ENCODE results near the gene INHBE.

Gene INHBE

DNA sequence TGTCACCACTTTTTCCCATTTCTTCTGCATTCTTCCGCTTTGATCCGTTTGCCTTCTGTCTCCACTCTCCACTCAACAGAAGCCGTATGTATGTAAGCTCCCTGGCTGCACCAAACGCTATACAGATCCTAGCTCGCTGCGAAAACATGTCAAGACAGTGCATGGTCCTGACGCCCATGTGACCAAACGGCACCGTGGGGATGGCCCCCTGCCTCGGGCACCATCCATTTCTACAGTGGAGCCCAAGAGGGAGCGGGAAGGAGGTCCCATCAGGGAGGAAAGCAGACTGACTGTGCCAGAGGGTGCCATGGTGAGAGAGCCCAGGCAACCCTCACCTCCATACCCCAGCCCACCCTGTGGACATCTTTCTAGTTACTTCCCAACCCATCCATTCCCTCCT, 12.8 kb downstream of the INHBE start:
- Histone ChIP-seq H3K4me1 (ENCODE audit: insufficient read depth, low read length, poor library complexity, severe bottlenecking) (peaks cover 1% of the 10 kb centered on the region), H3K79me2 (ENCODE audit: insufficient read depth, low read length) (no peaks in the 10 kb centered on the region), H3K4me2 (ENCODE audit: low read depth, low read length, poor library complexity, severe bottlenecking) (no peak overlapping the region), H3K27me3 (ENCODE audit: insufficient read depth, low read length, poor library complexity, severe bottlenecking) (no peaks in the 10 kb centered on the region), H4K20me1 (ENCODE audit: insufficient read depth, low read length, poor library complexity, severe bottlenecking) (no peaks in the 10 kb centered on the region), H3F3A (ENCODE audit: low read depth) (no peaks in the 10 kb centered on the region), H3K9me3 (ENCODE audit: insufficient read depth, low read depth, low read length) (no peaks in the 10 kb centered on the region), H3K4me3 (ENCODE audit: low read length, poor library complexity, severe bottlenecking) (no peak overlapping the region), H2AFZ (ENCODE audit: low read length) (no peak overlapping the region), H3K9ac (ENCODE audit: low read depth, low read length, poor library complexity, severe bottlenecking) (no peak overlapping the region), H3K9me2 (replicated peaks; ENCODE audit: low read depth, low read length) (no peaks in the 10 kb centered on the region), H3K36me3 (ENCODE audit: insufficient read depth, low read length) (no peaks in the 10 kb centered on the region)
- no peak for TF ChIP-seq EZH2phosphoT487 (IDR thresholded peaks at IDR 0.05; ENCODE audit: borderline replicate concordance)
- TF ChIP-seq, protein P1, sequence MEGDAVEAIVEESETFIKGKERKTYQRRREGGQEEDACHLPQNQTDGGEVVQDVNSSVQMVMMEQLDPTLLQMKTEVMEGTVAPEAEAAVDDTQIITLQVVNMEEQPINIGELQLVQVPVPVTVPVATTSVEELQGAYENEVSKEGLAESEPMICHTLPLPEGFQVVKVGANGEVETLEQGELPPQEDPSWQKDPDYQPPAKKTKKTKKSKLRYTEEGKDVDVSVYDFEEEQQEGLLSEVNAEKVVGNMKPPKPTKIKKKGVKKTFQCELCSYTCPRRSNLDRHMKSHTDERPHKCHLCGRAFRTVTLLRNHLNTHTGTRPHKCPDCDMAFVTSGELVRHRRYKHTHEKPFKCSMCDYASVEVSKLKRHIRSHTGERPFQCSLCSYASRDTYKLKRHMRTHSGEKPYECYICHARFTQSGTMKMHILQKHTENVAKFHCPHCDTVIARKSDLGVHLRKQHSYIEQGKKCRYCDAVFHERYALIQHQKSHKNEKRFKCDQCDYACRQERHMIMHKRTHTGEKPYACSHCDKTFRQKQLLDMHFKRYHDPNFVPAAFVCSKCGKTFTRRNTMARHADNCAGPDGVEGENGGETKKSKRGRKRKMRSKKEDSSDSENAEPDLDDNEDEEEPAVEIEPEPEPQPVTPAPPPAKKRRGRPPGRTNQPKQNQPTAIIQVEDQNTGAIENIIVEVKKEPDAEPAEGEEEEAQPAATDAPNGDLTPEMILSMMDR (conservative IDR thresholded peaks at IDR 0.05; ENCODE audit: low read length): no peak

DNA sequence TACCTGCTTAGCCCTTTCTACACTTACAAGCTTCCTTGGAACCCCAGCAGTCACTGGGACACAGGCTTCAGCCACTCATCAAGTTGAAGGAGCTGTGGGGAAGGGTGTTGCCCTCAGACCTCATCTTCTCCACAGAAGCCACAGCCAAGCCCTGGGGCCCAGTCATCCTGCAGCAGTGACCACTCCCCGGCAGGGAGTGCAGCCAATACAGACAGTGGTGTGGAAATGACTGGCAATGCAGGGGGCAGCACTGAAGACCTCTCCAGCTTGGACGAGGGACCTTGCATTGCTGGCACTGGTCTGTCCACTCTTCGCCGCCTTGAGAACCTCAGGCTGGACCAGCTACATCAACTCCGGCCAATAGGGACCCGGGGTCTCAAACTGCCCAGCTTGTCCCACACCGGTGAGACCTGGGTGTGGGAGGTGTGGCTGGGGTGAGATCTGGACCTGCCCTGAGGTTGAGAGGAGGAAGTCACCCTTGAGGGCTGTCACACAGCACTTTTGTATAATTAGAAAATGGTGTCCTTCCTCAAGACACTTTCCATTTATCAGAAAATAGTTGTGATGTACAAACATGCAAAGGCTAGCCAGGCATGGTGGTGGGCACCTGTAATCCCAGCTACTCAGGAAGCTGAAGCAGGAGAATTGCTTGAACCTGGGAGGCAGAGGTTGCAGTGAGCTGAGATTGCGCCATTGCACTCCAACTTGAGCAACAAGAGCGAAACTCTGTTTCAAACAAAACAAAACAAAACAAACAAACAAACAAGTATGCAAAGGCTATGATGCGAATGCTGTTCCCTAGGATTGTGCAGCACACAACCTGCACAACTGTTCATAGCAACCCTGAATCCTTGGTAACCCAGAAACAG, 14.4 kb downstream of the INHBE start:
- no peaks in the 10 kb centered on the region for H3K27me3 ChIP-seq (ENCODE audit: insufficient read depth, low read length, poor library complexity, severe bottlenecking)
- H3K4me2 ChIP-seq (ENCODE audit: low read depth, low read length, poor library complexity, severe bottlenecking): no peak overlapping the region
- no peak overlapping the region for H3K9ac ChIP-seq (ENCODE audit: low read depth, low read length, poor library complexity, severe bottlenecking)
- H2AFZ ChIP-seq (ENCODE audit: low read length): no peak overlapping the region
- no peaks in the 10 kb centered on the region for H3K9me2 ChIP-seq (replicated peaks; ENCODE audit: low read depth, low read length)
- no peak overlapping the region for H3K4me3 ChIP-seq (ENCODE audit: low read length, poor library complexity, severe bottlenecking)
- no peaks in the 10 kb centered on the region for H3F3A ChIP-seq (ENCODE audit: low read depth)
- peaks cover 8% of the 10 kb centered on the region; the same call in 1 of the 2 replicates for H3K79me2 ChIP-seq (ENCODE audit: insufficient read depth, low read length)
- H4K20me1 ChIP-seq (ENCODE audit: insufficient read depth, low read length, poor library complexity, severe bottlenecking): peaks cover 3% of the 10 kb centered on the region
- no peaks in the 10 kb centered on the region for H3K9me3 ChIP-seq (ENCODE audit: insufficient read depth, low read depth, low read length)
- H3K4me1 ChIP-seq (ENCODE audit: insufficient read depth, low read length, poor library complexity, severe bottlenecking): peaks cover 6% of the 10 kb centered on the region
- TF ChIP-seq, protein P1 (conservative IDR thresholded peaks at IDR 0.05; ENCODE audit: low read length): no peak
- no peak for TF ChIP-seq EZH2phosphoT487 (IDR thresholded peaks at IDR 0.05; ENCODE audit: borderline replicate concordance)
- peaks cover 7% of the 10 kb centered on the region; the same call in 1 of the 2 replicates for H3K36me3 ChIP-seq (ENCODE audit: insufficient read depth, low read length)

DNA sequence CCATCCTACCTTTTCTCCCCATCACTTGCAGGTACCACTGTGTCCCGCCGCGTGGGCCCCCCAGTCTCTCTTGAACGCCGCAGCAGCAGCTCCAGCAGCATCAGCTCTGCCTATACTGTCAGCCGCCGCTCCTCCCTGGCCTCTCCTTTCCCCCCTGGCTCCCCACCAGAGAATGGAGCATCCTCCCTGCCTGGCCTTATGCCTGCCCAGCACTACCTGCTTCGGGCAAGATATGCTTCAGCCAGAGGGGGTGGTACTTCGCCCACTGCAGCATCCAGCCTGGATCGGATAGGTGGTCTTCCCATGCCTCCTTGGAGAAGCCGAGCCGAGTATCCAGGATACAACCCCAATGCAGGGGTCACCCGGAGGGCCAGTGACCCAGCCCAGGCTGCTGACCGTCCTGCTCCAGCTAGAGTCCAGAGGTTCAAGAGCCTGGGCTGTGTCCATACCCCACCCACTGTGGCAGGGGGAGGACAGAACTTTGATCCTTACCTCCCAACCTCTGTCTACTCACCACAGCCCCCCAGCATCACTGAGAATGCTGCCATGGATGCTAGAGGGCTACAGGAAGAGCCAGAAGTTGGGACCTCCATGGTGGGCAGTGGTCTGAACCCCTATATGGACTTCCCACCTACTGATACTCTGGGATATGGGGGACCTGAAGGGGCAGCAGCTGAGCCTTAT, 15.3 kb downstream of the INHBE start:
- peaks cover 13% of the 10 kb centered on the region for H3K4me1 ChIP-seq (ENCODE audit: insufficient read depth, low read length, poor library complexity, severe bottlenecking)
- H3K79me2 ChIP-seq (ENCODE audit: insufficient read depth, low read length): peaks cover 17% of the 10 kb centered on the region; the same call in 1 of the 2 replicates
- H3K4me3 ChIP-seq (ENCODE audit: low read length, poor library complexity, severe bottlenecking): no peak overlapping the region
- H3F3A ChIP-seq (ENCODE audit: low read depth): no peaks in the 10 kb centered on the region
- peaks cover 7% of the 10 kb centered on the region; the same call in 1 of the 2 replicates for H3K36me3 ChIP-seq (ENCODE audit: insufficient read depth, low read length)
- no peak for TF ChIP-seq EZH2phosphoT487 (IDR thresholded peaks at IDR 0.05; ENCODE audit: borderline replicate concordance)
- TF ChIP-seq, protein P1 (conservative IDR thresholded peaks at IDR 0.05; ENCODE audit: low read length): no peak
- no peak overlapping the region for H2AFZ ChIP-seq (ENCODE audit: low read length)
- no peak overlapping the region for H3K9ac ChIP-seq (ENCODE audit: low read depth, low read length, poor library complexity, severe bottlenecking)
- no peak overlapping the region for H3K4me2 ChIP-seq (ENCODE audit: low read depth, low read length, poor library complexity, severe bottlenecking)
- no peaks in the 10 kb centered on the region for H3K27me3 ChIP-seq (ENCODE audit: insufficient read depth, low read length, poor library complexity, severe bottlenecking)
- H4K20me1 ChIP-seq (ENCODE audit: insufficient read depth, low read length, poor library complexity, severe bottlenecking): peaks cover 3% of the 10 kb centered on the region
- H3K9me3 ChIP-seq (ENCODE audit: insufficient read depth, low read depth, low read length): no peaks in the 10 kb centered on the region
- H3K9me2 ChIP-seq (replicated peaks; ENCODE audit: low read depth, low read length): no peaks in the 10 kb centered on the region
